DND-41 (cell line): Measurements from ENCODE around the gene RBP2.

Source experiments
- ATAC-seq: fragments of 200-7000 bp; cut with Tn5 transposase; 3 replicates; pipeline ENCODE4 v1.9.1; 2021; ENCODE audit warnings: low read depth; ENCODE audit not compliant: insufficient read depth
- DNase-seq: peaks from one replicate; pipeline ENCODE4 v3.0.0-alpha.2; 2020
- H2AFZ ChIP-seq: 2 replicates; pipeline ENCODE4 v1.6.0; 2012; ENCODE audit warnings: low read depth, low read length
- H3K27ac ChIP-seq: 2 replicates; pipeline ENCODE4 v1.5.1; 2012; ENCODE audit warnings: low read length, inconsistent platforms
- H3K27me3 ChIP-seq: fragments of 200-600 bp; sonication (generic); 2 replicates; pipeline ENCODE4 v1.6.0; 2012; ENCODE audit warnings: low read length, mild to moderate bottlenecking, inconsistent platforms; ENCODE audit not compliant: insufficient read depth, poor library complexity
- H3K36me3 ChIP-seq: 2 replicates; pipeline ENCODE4 v1.5.1; 2012; ENCODE audit warnings: low read length, inconsistent platforms; ENCODE audit not compliant: insufficient read depth
- H3K4me1 ChIP-seq: 2 replicates; pipeline ENCODE4 v1.5.1; 2012; ENCODE audit warnings: mild to moderate bottlenecking, low read length; ENCODE audit not compliant: insufficient read depth
- H3K4me2 ChIP-seq: 2 replicates; pipeline ENCODE4 v1.6.0; 2012; ENCODE audit warnings: mild to moderate bottlenecking, moderate library complexity, low read length, inconsistent platforms; ENCODE audit not compliant: insufficient read depth
- H3K4me3 ChIP-seq, 2 experiments: fragments of 200-600 bp in 1 of 2; shearing (Covaris generic) in 1 of 2; 2 replicates each; pipeline ENCODE4 v1.5.1; 2012 to 2016; ENCODE audit warnings: inconsistent platforms in 2 of 2, low read length in 2 of 2, mild to moderate bottlenecking in 2 of 2, low read depth in 1 of 2, moderate library complexity in 1 of 2
- H3K79me2 ChIP-seq: 2 replicates; pipeline ENCODE4 v1.6.0; 2012; ENCODE audit warnings: low read length, inconsistent platforms; ENCODE audit not compliant: insufficient read depth
- H3K9ac ChIP-seq: 2 replicates; pipeline ENCODE4 v1.6.0; 2012; ENCODE audit warnings: low read depth, mild to moderate bottlenecking, inconsistent platforms, low read length, moderate library complexity
- H3K9me3 ChIP-seq: 2 replicates; pipeline ENCODE4 v1.5.1; 2012; ENCODE audit warnings: low read length, moderate library complexity, mild to moderate bottlenecking, inconsistent platforms; ENCODE audit not compliant: insufficient read depth, severe bottlenecking
- H4K20me1 ChIP-seq: 2 replicates; pipeline ENCODE4 v1.6.0; 2012; ENCODE audit warnings: low read length; ENCODE audit not compliant: insufficient read depth
- EZH2 ChIP-seq: IDR thresholded peaks from 3 replicates; pipeline ENCODE4 v1.6.1; 2012; ENCODE audit warnings: borderline replicate concordance, low read depth, mild to moderate bottlenecking, moderate library complexity, low read length, inconsistent platforms; ENCODE audit not compliant: severe bottlenecking
- TF ChIP-seq, protein P1 (sequence below): IDR thresholded peaks from 2 replicates; pipeline ENCODE4 v1.5.1; 2012; ENCODE audit warnings: borderline replicate concordance, low read length, moderate library complexity, mild to moderate bottlenecking; ENCODE audit not compliant: poor library complexity, severe bottlenecking; ENCODE audit errors: extremely low read depth

Gene RBP2

GRCh38 chr3:139444446-139444845, 31.9 kb downstream of the RBP2 start:
- no peaks in the 10 kb centered on the region for H3K9me3 ChIP-seq
- H3K79me2 ChIP-seq, result no peaks in the 10 kb centered on the region
- H4K20me1 ChIP-seq, result no peaks in the 10 kb centered on the region
- TF ChIP-seq EZH2, result no peak
- TF ChIP-seq, protein P1, sequence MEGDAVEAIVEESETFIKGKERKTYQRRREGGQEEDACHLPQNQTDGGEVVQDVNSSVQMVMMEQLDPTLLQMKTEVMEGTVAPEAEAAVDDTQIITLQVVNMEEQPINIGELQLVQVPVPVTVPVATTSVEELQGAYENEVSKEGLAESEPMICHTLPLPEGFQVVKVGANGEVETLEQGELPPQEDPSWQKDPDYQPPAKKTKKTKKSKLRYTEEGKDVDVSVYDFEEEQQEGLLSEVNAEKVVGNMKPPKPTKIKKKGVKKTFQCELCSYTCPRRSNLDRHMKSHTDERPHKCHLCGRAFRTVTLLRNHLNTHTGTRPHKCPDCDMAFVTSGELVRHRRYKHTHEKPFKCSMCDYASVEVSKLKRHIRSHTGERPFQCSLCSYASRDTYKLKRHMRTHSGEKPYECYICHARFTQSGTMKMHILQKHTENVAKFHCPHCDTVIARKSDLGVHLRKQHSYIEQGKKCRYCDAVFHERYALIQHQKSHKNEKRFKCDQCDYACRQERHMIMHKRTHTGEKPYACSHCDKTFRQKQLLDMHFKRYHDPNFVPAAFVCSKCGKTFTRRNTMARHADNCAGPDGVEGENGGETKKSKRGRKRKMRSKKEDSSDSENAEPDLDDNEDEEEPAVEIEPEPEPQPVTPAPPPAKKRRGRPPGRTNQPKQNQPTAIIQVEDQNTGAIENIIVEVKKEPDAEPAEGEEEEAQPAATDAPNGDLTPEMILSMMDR, result no peak
- no peak for ATAC-seq
- H2AFZ ChIP-seq, result no peak overlapping the region
- H3K4me1 ChIP-seq, result no peaks in the 10 kb centered on the region
- no peak overlapping the region for H3K4me2 ChIP-seq
- DNase-seq, result no peak
- no peak overlapping the region for H3K27ac ChIP-seq
- H3K9ac ChIP-seq, result no peak overlapping the region
- H3K4me3 ChIP-seq, result no peak overlapping the region
- H3K36me3 ChIP-seq, result no peaks in the 10 kb centered on the region
- H3K27me3 ChIP-seq, result peaks cover 12% of the 10 kb centered on the region

- H3K36me3 ChIP-seq, result no peaks in the 10 kb centered on the region
- TF ChIP-seq, protein P1, result no peak
- TF ChIP-seq EZH2, result no peak
- no peaks in the 10 kb centered on the region for H3K79me2 ChIP-seq
- ATAC-seq, result no peak
- no peak for DNase-seq
- H3K4me1 ChIP-seq, result no peaks in the 10 kb centered on the region
- no peaks in the 10 kb centered on the region for H3K9me3 ChIP-seq
- no peak overlapping the region for H2AFZ ChIP-seq
- H3K4me2 ChIP-seq, result no peak overlapping the region
- H3K27me3 ChIP-seq, result peaks cover 12% of the 10 kb centered on the region
- no peak overlapping the region for H3K4me3 ChIP-seq
- H3K27ac ChIP-seq, result no peak overlapping the region
- H4K20me1 ChIP-seq, result no peaks in the 10 kb centered on the region
- H3K9ac ChIP-seq, result no peak overlapping the region
These were observed 33.1 kb downstream of the RBP2 start for GRCh38 chr3:139443186-139443585.

DNA sequence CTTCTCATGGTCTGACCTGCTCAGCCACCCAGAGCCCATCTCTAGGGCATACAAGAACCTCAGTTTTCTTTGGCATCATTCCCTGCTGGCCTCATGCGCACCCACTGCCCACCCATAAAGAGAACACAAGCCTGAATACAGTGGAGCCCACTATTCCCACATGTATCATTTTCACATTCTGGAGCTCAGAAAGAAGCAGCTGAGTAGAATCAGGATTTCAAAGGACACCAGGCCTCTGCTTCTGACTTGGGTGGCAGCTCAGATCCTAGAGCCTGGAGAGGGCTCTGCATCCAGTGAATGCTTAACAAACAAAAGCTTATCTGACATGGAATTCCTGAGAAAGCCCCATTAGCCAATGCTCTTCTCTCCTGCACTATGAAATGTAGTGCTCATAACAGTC, 34.7 kb downstream of the RBP2 start:
- Histone ChIP-seq H3K9ac (no peak overlapping the region), H4K20me1 (no peaks in the 10 kb centered on the region), H3K4me1 (no peaks in the 10 kb centered on the region), H3K27me3 (peaks cover 10% of the 10 kb centered on the region), H2AFZ (no peak overlapping the region), H3K4me3 (no peak overlapping the region), H3K9me3 (no peaks in the 10 kb centered on the region), H3K27ac (no peak overlapping the region), H3K36me3 (no peaks in the 10 kb centered on the region), H3K4me2 (no peak overlapping the region), H3K79me2 (no peaks in the 10 kb centered on the region)
- ATAC-seq (no peak), DNase-seq (no peak)
- TF ChIP-seq, protein P1, result no peak
- TF ChIP-seq EZH2, result no peak
